ENCODE results near the gene CORO1C.

CORO1C gene

DNA sequence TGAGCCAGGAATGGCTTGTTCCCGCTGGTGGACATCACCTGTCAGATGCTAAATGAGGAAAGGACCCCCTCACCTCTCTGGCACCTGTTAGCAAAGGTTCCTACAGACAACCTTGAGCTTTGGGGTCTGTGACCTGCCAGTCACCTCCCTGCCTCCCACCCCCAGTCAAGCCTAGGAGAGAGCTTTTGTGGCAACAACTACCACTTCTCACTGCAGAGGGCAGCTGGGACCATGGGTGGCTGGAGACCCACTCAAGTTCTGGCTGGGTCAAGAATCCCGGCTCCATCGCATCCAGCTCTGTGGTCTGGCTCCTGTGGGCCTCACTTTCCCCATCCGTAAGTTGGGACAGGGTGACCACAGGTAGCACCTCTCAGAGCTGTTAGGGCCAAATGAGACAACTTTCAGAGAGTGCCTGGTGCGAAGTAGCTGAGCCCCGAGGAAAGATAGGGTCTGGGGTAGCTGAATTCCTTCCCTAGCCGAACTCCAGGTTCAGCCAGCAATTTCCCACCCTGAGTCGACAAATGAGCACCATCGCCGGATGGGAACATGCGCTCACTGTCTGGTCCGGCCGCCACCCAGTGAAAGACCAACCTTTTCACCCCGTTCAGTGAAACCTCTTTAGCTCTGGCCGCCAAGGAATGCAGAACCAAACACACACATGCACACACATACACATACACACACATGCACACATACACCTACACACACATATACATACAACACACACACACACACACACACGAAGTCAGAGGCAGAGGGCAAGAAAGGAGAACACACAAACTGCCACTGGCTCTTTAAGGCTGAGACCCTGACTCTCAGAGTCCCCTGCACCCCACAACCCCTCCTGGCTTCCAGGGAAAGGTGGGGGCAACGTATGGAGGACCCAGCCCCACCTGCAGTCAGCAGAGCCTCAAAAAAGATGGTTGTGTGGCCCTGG lies 135.3 kb downstream of the CORO1C start:
- in situ Hi-C loops (cut with MboI; ENCODE audit: low sequenced_read_pairs, unreplicated experiment), result no loop called here
- TF ChIP-seq, protein P1, sequence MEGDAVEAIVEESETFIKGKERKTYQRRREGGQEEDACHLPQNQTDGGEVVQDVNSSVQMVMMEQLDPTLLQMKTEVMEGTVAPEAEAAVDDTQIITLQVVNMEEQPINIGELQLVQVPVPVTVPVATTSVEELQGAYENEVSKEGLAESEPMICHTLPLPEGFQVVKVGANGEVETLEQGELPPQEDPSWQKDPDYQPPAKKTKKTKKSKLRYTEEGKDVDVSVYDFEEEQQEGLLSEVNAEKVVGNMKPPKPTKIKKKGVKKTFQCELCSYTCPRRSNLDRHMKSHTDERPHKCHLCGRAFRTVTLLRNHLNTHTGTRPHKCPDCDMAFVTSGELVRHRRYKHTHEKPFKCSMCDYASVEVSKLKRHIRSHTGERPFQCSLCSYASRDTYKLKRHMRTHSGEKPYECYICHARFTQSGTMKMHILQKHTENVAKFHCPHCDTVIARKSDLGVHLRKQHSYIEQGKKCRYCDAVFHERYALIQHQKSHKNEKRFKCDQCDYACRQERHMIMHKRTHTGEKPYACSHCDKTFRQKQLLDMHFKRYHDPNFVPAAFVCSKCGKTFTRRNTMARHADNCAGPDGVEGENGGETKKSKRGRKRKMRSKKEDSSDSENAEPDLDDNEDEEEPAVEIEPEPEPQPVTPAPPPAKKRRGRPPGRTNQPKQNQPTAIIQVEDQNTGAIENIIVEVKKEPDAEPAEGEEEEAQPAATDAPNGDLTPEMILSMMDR (IDR thresholded peaks at IDR 0.05; ENCODE audit: borderline replicate concordance, control extremely low read depth, extremely low read depth, insufficient read depth, missing control alignments), result no peak
- no peak for DNase-seq (ENCODE audit: low spot score)

Measured in GM13976 (cell line).